Cardiac fibroblast (primary cell): Measurements from ENCODE around the gene CARD11.

Source experiments
- DNase-seq, 2 donors: peaks; one replicate each; pipeline versions ENCODE4 v3.0.0 to v3.0.0-alpha.2; 2010; ENCODE audit warnings: low read depth in 2 of 2
- H3K4me3 ChIP-seq, 2 donors: replicated peaks in 1 of 2; 1 replicate in 1 of 2; 2 replicates in 1 of 2; pipeline ENCODE4 v1.5.1; 2011; ENCODE audit warnings: low read depth in 2 of 2, low read length in 2 of 2, mild to moderate bottlenecking in 2 of 2, moderate library complexity in 1 of 2
- CTCF ChIP-seq: IDR thresholded peaks from one replicate; pipeline ENCODE4 v1.5.1; 2011; ENCODE audit warnings: low read depth, mild to moderate bottlenecking, low read length, inconsistent platforms

CARD11 gene

DNA sequence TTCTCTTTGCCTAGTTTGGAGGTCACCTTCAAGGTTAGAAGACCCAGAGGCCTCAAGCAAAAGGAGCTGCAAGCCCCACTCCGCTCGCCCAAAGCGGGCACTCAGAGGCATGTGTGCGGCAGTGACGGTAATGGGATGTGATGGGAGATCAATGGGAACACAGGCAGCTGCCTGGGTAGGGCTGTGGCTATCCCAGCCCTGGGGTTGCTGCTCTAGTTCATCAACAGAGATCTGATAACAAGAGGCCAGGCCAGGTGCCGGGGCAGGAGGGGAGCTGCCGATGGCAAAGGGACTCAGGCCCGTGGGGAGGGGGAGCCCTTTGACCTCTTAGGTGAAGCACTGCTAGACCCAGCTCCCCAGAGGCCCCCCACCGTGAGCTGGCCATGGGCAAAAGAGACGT lies 147.5 kb downstream of the CARD11 start:
- no peak for DNase-seq
- TF ChIP-seq CTCF, result no peak
- no peak overlapping the region for H3K4me3 ChIP-seq

DNA sequence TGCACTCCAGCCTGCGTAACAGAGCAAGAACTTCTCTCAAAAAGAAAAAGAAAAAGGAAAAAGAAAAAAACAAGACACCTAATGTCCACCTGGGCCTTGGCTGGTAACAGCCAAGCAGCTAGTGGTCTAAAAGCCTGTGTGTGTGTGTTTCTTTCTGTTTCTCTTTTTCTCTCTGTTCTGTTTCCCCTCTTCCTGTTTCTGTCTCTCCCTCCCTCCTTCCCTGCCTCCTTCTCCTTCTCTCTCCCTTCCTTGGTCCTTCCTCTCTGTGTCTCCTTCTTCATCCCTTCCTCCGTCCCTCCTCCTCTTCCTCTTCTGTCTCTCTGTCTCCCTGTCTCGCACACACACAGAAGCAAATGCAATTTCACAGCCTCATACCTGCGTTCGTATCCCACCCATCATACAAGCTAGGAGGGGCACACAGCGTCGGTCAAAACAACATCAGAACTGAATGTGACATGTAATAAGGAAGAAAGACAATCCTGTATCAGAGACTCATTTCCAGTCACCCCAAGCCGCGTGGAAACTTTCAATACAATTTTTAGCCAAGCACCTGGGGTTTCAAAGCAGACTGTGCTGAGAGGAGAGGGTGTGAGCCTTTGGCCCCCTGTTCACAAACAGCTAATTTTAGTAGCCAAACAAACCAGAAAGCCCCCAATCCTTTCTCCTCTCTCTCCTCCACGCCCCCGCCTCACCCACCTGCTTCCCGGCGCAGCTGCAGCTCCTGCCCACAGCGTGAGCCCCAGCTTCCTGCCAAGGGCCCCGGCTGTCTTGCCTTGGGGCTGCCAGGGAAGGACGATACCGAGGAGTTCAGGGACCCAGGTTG lies 149.3 kb downstream of the CARD11 start:
- no peak for DNase-seq
- no peak for TF ChIP-seq CTCF
- no peak overlapping the region for H3K4me3 ChIP-seq

- H3K4me3 ChIP-seq, result no peak overlapping the region
- DNase-seq, result no peak
- TF ChIP-seq CTCF, result no peak
These were observed 150.2 kb downstream of the CARD11 start for GRCh38 chr7:2893411-2893861.

DNA sequence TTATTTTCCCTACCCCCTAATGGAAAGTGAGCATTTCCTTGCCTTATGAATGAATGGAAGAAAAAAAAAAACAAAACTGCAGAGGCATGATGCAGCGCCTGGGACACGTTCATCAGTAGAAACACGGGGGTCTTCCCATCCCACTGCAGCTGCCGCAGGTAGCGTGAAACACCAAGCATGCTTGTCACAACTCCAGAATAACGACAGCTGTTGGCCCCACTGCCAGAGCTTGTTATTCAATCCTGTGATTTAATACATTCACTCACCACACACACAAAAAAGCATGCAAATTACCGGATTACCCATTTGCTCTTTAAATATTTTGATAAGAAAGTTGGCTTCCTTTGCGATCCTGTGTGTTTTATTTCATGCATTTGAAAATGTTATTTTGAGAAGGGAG lies 151.1 kb downstream of the CARD11 start:
- no peak for TF ChIP-seq CTCF
- DNase-seq, result no peak
- H3K4me3 ChIP-seq, result no peak overlapping the region

DNA sequence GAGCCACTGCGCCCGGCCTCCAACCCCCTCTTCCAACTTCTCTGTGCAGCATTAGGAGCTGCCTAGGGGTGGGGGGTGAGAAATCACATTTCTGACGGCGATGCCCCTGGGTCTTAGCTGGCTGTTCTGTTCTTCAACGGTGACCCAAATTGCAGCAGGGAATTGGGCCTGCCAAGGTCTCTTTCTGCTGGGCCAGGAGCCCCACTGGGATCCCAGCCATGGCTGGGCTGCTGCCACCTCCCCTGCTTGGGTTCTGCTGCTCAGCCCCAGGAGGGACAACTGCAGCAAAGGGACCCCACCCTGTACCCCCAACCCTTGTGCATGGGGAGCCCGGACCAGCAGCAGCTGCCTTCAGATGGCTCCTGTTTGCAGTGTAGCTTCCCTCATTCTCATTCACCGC lies 155.9 kb downstream of the CARD11 start:
- TF ChIP-seq CTCF, result no peak

DNA sequence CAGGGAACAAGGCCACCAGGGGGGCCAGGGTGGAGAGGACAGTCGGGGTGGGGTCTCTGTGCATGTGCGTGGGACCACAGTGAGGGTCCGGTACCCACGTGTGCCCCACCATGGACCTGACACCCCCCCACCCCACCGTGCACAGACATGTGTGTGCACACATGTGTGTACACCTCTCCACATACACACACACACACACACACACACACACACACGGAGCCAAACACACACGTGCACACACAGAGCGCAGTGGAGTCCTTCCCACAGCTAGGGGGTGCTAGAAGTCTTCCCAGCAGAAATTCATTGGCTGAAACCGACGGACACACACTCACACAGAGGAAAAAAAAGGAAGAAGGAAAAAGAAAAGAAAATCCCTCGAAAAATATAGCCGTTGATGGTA lies 156.8 kb downstream of the CARD11 start:
- no peak overlapping the region for H3K4me3 ChIP-seq
- DNase-seq, result peak; percentile 89

More for the DNA sequence above, 155.9 kb downstream of the CARD11 start:
- DNase-seq, result no peak
- H3K4me3 ChIP-seq, result no peak overlapping the region

More for the DNA sequence above, 156.8 kb downstream of the CARD11 start:
- TF ChIP-seq CTCF, result peak; percentile 92
